Measurements from ENCODE around the gene PTPN9. TPM values are rescaled to one million over a fixed set of nuclear protein-coding genes. Genes with fewer than 3 reads are reported as not detected.
A peak's percentile ranks its signal among the peaks of the same experiment; 100 is the strongest.

PTPN9 gene
- total and polyA plus RNA-seq, 2 donors (not counting 1 experiment from before 2014, with no cell fraction given): 11.8 to 15.5 TPM

GRCh38 chr15:75542386-75542797 lies 36.7 kb downstream of the PTPN9 start:
- no peaks in the 10 kb centered on the region for H3K27me3 Mint-ChIP-seq
- intact Hi-C loops (cut with micrococcal nuclease): no loop called here
- DNase-seq: no peak
- H3K36me3 ChIP-seq (replicated peaks in 1 of 2; ENCODE audit: control extremely low read depth in 1 of 2, control insufficient read depth in 1 of 2, extremely low read depth in 1 of 2, insufficient read depth in 2 of 2, low read length in 1 of 2): no peaks in the 10 kb centered on the region
- H3K4me3 Mint-ChIP-seq: no peak overlapping the region
- no peaks in the 10 kb centered on the region for H3K9me3 Mint-ChIP-seq (ENCODE audit: insufficient read depth)
- CTCF ChIA-PET: no interaction called here
- TF ChIP-seq EZH2 (IDR thresholded peaks at IDR 0.05; ENCODE audit: borderline replicate concordance, insufficient read depth, low read depth, low read length, poor library complexity, severe bottlenecking) (no peak), CTCF (IDR thresholded peaks at IDR 0.05) (no peak)
- 38% methylated on average over 1 of the region's 2 CpGs for WGBS (ENCODE audit: insufficient coverage)
- no peak overlapping the region for H2AFZ ChIP-seq (ENCODE audit: insufficient read depth, low read depth, low read length, poor library complexity, severe bottlenecking)
- no peaks in the 10 kb centered on the region for H3K9me3 ChIP-seq (ENCODE audit: control extremely low read depth in 1 of 3, control insufficient read depth in 2 of 3, insufficient read depth in 1 of 3, low read length in 2 of 3)
- no peak overlapping the region for H3K4me3 ChIP-seq (ENCODE audit: control extremely low read depth in 1 of 5, extremely low read depth in 1 of 5, insufficient read depth in 1 of 5, low read depth in 2 of 5, low read length in 4 of 5)
- no peaks in the 10 kb centered on the region for H3K27me3 ChIP-seq (replicated peaks in 1 of 4; ENCODE audit: control extremely low read depth in 1 of 4, control insufficient read depth in 3 of 4, insufficient read depth in 4 of 4, low read length in 3 of 4)
- H4K20me1 ChIP-seq (ENCODE audit: control insufficient read depth, insufficient read depth, low read length, poor library complexity, severe bottlenecking): no peaks in the 10 kb centered on the region
- peaks cover 0 to 4% of the 10 kb centered on the region in 2 donors for H3K4me1 ChIP-seq (ENCODE audit: control insufficient read depth in 2 of 2, insufficient read depth in 2 of 2, low read length in 2 of 2)
- POLR2A ChIA-PET: no interaction called here
- no peak for ATAC-seq (ENCODE audit: low read depth)
- peaks cover 26% of the 10 kb centered on the region for H3K79me2 ChIP-seq (ENCODE audit: control insufficient read depth, insufficient read depth, low read length)
- H3K27ac ChIP-seq (ENCODE audit: low read length in 2 of 2): no peak overlapping the region
- peaks cover 20% of the 10 kb centered on the region for H3K4me1 Mint-ChIP-seq
- no peak overlapping the region for H3K9ac ChIP-seq (ENCODE audit: low read length)
- H3K4me2 ChIP-seq (replicated peaks; ENCODE audit: low read depth, low read length, poor library complexity, severe bottlenecking): no peak overlapping the region
- peak overlapping the region; percentile 37 for H3K27ac Mint-ChIP-seq

GRCh38 chr15:75538376-75538775 lies 40.7 kb downstream of the PTPN9 start:
- Histone ChIP-seq H3K27ac (ENCODE audit: low read length in 2 of 2) (no peak overlapping the region), H3K9me3 (ENCODE audit: control extremely low read depth in 1 of 3, control insufficient read depth in 2 of 3, insufficient read depth in 1 of 3, low read length in 2 of 3) (no peaks in the 10 kb centered on the region), H3K4me1 (ENCODE audit: control insufficient read depth in 2 of 2, insufficient read depth in 2 of 2, low read length in 2 of 2) (peaks cover 0 to 4% of the 10 kb centered on the region in 2 donors), H2AFZ (ENCODE audit: insufficient read depth, low read depth, low read length, poor library complexity, severe bottlenecking) (no peak overlapping the region), H3K4me3 (ENCODE audit: control extremely low read depth in 1 of 5, extremely low read depth in 1 of 5, insufficient read depth in 1 of 5, low read depth in 2 of 5, low read length in 4 of 5) (no peak overlapping the region), H3K79me2 (ENCODE audit: control insufficient read depth, insufficient read depth, low read length) (peaks cover 31% of the 10 kb centered on the region), H3K27me3 (replicated peaks in 1 of 4; ENCODE audit: control extremely low read depth in 1 of 4, control insufficient read depth in 3 of 4, insufficient read depth in 4 of 4, low read length in 3 of 4) (no peaks in the 10 kb centered on the region), H4K20me1 (ENCODE audit: control insufficient read depth, insufficient read depth, low read length, poor library complexity, severe bottlenecking) (no peaks in the 10 kb centered on the region), H3K36me3 (replicated peaks in 1 of 2; ENCODE audit: control extremely low read depth in 1 of 2, control insufficient read depth in 1 of 2, extremely low read depth in 1 of 2, insufficient read depth in 2 of 2, low read length in 1 of 2) (peaks cover 0 to 3% of the 10 kb centered on the region in 2 experiments), H3K4me2 (replicated peaks; ENCODE audit: low read depth, low read length, poor library complexity, severe bottlenecking) (no peak overlapping the region), H3K9ac (ENCODE audit: low read length) (no peak overlapping the region)
- WGBS (ENCODE audit: insufficient coverage): 98% methylated on average over 6 of the region's 7 CpGs
- DNase-seq (no peak), ATAC-seq (ENCODE audit: low read depth) (no peak)
- CTCF ChIA-PET: no interaction called here
- POLR2A ChIA-PET: no interaction called here
- no peaks in the 10 kb centered on the region for H3K27me3 Mint-ChIP-seq
- no peaks in the 10 kb centered on the region for H3K9me3 Mint-ChIP-seq (ENCODE audit: insufficient read depth)
- no peak overlapping the region for H3K4me3 Mint-ChIP-seq
- peaks cover 10% of the 10 kb centered on the region for H3K4me1 Mint-ChIP-seq
- no peak for TF ChIP-seq EZH2 (IDR thresholded peaks at IDR 0.05; ENCODE audit: borderline replicate concordance, insufficient read depth, low read depth, low read length, poor library complexity, severe bottlenecking)
- no peak for TF ChIP-seq CTCF (IDR thresholded peaks at IDR 0.05)
- no peak overlapping the region for H3K27ac Mint-ChIP-seq
- intact Hi-C loops (cut with micrococcal nuclease): no loop called here

Measured in B cell (primary cell).